Prostate gland (tissue), 2 donors: ENCODE data around the gene CLEC16A.

ENCODE experiments used
- CTCF ChIP-seq, 4 experiments: fragments of 200-600 bp in 2 of 4; fragments of 450-650 bp in 2 of 4; sonication (generic) in 2 of 4; IDR thresholded peaks; 1 replicate in 3 of 4; 2 replicates in 1 of 4; pipeline ENCODE4 v1.5.1; 2016 to 2019; ENCODE audit warnings: antibody characterized with exemption in 4 of 4, mild to moderate bottlenecking in 2 of 4, moderate library complexity in 2 of 4
- POLR2A ChIP-seq: fragments of 450-650 bp; IDR thresholded peaks from one replicate; pipeline ENCODE4 v1.6.1; 2016; ENCODE audit warnings: antibody characterized with exemption, mild to moderate bottlenecking

- no peak for TF ChIP-seq CTCF (IDR thresholded peaks at IDR 0.05)
- TF ChIP-seq POLR2A, result no peak
These were observed 197.3 kb downstream of the CLEC16A start for GRCh38 chr16:11141409-11142260.
